Fibroblast of lung (primary cell): ENCODE results near the gene LEUTX. TPM values are rescaled to one million over a fixed set of nuclear protein-coding genes. Genes with fewer than 3 reads are reported as not detected.

Experiments used
- DNase-seq, 2 donors: peaks; one replicate each; pipeline versions ENCODE4 v3.0.0 to v3.0.0-alpha.2; 2010; ENCODE audit warnings: low read depth in 2 of 2
- H2AFZ ChIP-seq: 2 replicates; pipeline ENCODE4 v1.5.1; 2012; ENCODE audit warnings: low read length, control low read depth, inconsistent platforms
- H3K27ac ChIP-seq: 2 replicates; pipeline ENCODE4 v1.5.1; 2011; ENCODE audit warnings: low read length, control low read depth; ENCODE audit not compliant: insufficient read depth
- H3K27me3 ChIP-seq: 2 replicates; pipeline ENCODE4 v1.5.1; 2011; ENCODE audit warnings: mild to moderate bottlenecking, low read length; ENCODE audit not compliant: control insufficient read depth, insufficient read depth
- H3K36me3 ChIP-seq: 2 replicates; pipeline ENCODE4 v1.5.1; 2011; ENCODE audit warnings: low read length; ENCODE audit not compliant: control insufficient read depth, insufficient read depth
- H3K4me1 ChIP-seq: 2 replicates; pipeline ENCODE4 v1.5.1; 2011; ENCODE audit warnings: low read length; ENCODE audit not compliant: control insufficient read depth, insufficient read depth; ENCODE audit errors: extremely low read depth
- H3K4me2 ChIP-seq: 2 replicates; pipeline ENCODE4 v1.5.1; 2011; ENCODE audit warnings: low read length, control low read depth; ENCODE audit not compliant: insufficient read depth; ENCODE audit errors: extremely low read depth
- H3K4me3 ChIP-seq, 4 experiments: fragments of 200-600 bp in 1 of 4; sonication (generic) in 1 of 4; replicated peaks in 1 of 4; 2 replicates each; pipeline ENCODE4 v1.5.1; 2011 to 2016; ENCODE audit warnings: low read length in 4 of 4, low read depth in 3 of 4, mild to moderate bottlenecking in 3 of 4, control low read depth in 2 of 4, inconsistent platforms in 1 of 4, mixed read lengths in 1 of 4; ENCODE audit not compliant: insufficient read depth in 1 of 4; ENCODE audit errors: control extremely low read depth in 1 of 4
- H3K79me2 ChIP-seq: 2 replicates; pipeline ENCODE4 v1.5.1; 2012; ENCODE audit warnings: mild to moderate bottlenecking, low read length, inconsistent platforms; ENCODE audit not compliant: control insufficient read depth, insufficient read depth
- H3K9ac ChIP-seq: 2 replicates; pipeline ENCODE4 v1.5.1; 2011; ENCODE audit warnings: mild to moderate bottlenecking, low read length, control low read depth; ENCODE audit not compliant: insufficient read depth
- H3K9me3 ChIP-seq: 2 replicates; pipeline ENCODE4 v1.5.1; 2012; ENCODE audit warnings: low read depth, low read length; ENCODE audit not compliant: control insufficient read depth, insufficient read depth
- H4K20me1 ChIP-seq: 2 replicates; pipeline ENCODE4 v1.5.1; 2011; ENCODE audit warnings: low read length; ENCODE audit not compliant: control insufficient read depth, insufficient read depth; ENCODE audit errors: extremely low read depth
- CTCF ChIP-seq, 2 donors: IDR thresholded peaks in 1 of 2; conservative IDR thresholded peaks in 1 of 2; 1 replicate in 1 of 2; 2 replicates in 1 of 2; pipeline ENCODE4 v1.5.1; 2011 to 2012; ENCODE audit warnings: low read length in 2 of 2, control low read depth in 1 of 2, inconsistent platforms in 1 of 2, low read depth in 1 of 2, mild to moderate bottlenecking in 1 of 2
- EZH2 ChIP-seq: IDR thresholded peaks from 2 replicates; pipeline ENCODE4 v1.5.1; 2012; ENCODE audit warnings: low read length, control low read depth, mild to moderate bottlenecking; ENCODE audit errors: missing control alignments
- polyA plus RNA-seq, 2 donors: library from polyadenylated mRNA; depleted of rRNA in 1 of 2; stranded (reverse) in 1 of 2; unstranded in 1 of 2; fragments of >200 nt; gene quantifications; 2 replicates each; pipeline ENCODE4 v1.2.1, GENCODE V29; 2011 to 2012; ENCODE audit warnings: missing spikeins in 1 of 2
- total RNA-seq: library from RNA; depleted of rRNA; stranded (reverse); fragments of >200 nt; gene quantifications from 2 replicates; pipeline ENCODE4 v1.2.1, GENCODE V29; 2014

Gene LEUTX
- total and polyA plus RNA-seq, 2 donors (not counting 1 experiment from before 2014, with no cell fraction given) = not detected

DNA sequence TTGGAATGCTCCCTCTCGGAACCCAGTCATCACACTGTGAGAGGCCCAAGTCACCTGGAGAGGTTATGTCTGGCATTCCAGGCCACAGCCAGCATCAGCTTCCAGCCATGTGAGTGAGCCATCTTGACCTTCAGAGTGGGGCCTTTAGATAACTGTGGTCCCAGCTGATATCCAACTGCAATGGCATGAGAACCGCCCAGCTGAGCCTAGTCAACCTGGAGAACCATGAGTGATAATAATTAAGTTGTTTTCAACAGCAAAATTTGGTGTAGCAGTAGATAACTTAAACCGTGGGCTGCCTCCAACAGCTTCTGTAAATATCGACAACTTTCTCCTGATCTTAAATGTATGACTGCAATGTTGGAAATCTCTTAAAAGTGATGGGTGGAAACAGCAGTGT is 30.7 kb downstream of the LEUTX start:
- Histone ChIP-seq H3K27me3 (no peaks in the 10 kb centered on the region), H3K36me3 (no peaks in the 10 kb centered on the region), H3K9me3 (no peaks in the 10 kb centered on the region), H3K4me3 (no peak overlapping the region), H2AFZ (no peak overlapping the region), H3K4me2 (no peak overlapping the region), H3K4me1 (no peaks in the 10 kb centered on the region), H3K9ac (no peak overlapping the region), H4K20me1 (no peaks in the 10 kb centered on the region), H3K79me2 (no peaks in the 10 kb centered on the region), H3K27ac (no peak overlapping the region)
- no peak for DNase-seq
- TF ChIP-seq EZH2 (no peak), CTCF (conservative IDR thresholded peaks at IDR 0.05 in 1 of 2, IDR thresholded peaks at IDR 0.05 in 1 of 2; ENCODE audit: low read depth in 1 of 2, low read length in 2 of 2) (no peak)

- DNase-seq = no peak
- Histone ChIP-seq H3K27ac (no peak overlapping the region), H3K9ac (no peak overlapping the region), H3K4me1 (no peaks in the 10 kb centered on the region), H3K27me3 (no peaks in the 10 kb centered on the region), H3K4me2 (no peak overlapping the region), H3K79me2 (no peaks in the 10 kb centered on the region), H3K9me3 (no peaks in the 10 kb centered on the region), H2AFZ (no peak overlapping the region), H4K20me1 (no peaks in the 10 kb centered on the region), H3K36me3 (no peaks in the 10 kb centered on the region), H3K4me3 (no peak overlapping the region)
- TF ChIP-seq CTCF (conservative IDR thresholded peaks at IDR 0.05 in 1 of 2, IDR thresholded peaks at IDR 0.05 in 1 of 2; ENCODE audit: low read depth in 1 of 2, low read length in 2 of 2) = no peak
- TF ChIP-seq EZH2 = no peak
These were observed 31.8 kb downstream of the LEUTX start for GRCh38 chr19:39810424-39810823.

DNA sequence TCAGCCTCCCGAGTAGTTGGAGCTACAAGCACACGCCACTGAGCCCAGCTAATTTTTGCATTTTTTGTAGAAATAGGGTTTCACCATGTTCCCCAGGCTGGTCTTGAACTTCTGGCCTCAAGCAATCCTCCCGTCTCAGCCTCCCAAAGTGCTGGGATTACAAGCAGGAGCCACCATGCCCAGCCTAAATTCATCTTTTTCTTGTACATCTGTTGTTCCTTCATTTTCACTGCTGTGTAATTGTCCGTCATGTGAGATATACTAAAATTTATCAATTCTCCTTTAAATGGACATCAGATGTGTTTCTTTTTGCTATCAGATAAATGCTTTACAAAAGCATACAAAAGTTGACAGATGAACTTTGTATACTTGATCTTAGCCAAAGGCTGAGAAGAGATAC is 32.4 kb downstream of the LEUTX start:
- TF ChIP-seq CTCF (conservative IDR thresholded peaks at IDR 0.05 in 1 of 2, IDR thresholded peaks at IDR 0.05 in 1 of 2; ENCODE audit: low read depth in 1 of 2, low read length in 2 of 2) = no peak
- TF ChIP-seq EZH2 = no peak
- H3K9me3 ChIP-seq = no peaks in the 10 kb centered on the region
- H3K36me3 ChIP-seq = no peaks in the 10 kb centered on the region
- no peak overlapping the region for H3K4me3 ChIP-seq
- H3K4me1 ChIP-seq = no peaks in the 10 kb centered on the region
- DNase-seq = no peak
- no peaks in the 10 kb centered on the region for H3K27me3 ChIP-seq
- no peaks in the 10 kb centered on the region for H3K79me2 ChIP-seq
- H3K27ac ChIP-seq = no peak overlapping the region
- H3K9ac ChIP-seq = no peak overlapping the region
- H4K20me1 ChIP-seq = no peaks in the 10 kb centered on the region
- H3K4me2 ChIP-seq = no peak overlapping the region
- H2AFZ ChIP-seq = no peak overlapping the region
